ENCODE measurements around the gene CHI3L1.

DNA sequence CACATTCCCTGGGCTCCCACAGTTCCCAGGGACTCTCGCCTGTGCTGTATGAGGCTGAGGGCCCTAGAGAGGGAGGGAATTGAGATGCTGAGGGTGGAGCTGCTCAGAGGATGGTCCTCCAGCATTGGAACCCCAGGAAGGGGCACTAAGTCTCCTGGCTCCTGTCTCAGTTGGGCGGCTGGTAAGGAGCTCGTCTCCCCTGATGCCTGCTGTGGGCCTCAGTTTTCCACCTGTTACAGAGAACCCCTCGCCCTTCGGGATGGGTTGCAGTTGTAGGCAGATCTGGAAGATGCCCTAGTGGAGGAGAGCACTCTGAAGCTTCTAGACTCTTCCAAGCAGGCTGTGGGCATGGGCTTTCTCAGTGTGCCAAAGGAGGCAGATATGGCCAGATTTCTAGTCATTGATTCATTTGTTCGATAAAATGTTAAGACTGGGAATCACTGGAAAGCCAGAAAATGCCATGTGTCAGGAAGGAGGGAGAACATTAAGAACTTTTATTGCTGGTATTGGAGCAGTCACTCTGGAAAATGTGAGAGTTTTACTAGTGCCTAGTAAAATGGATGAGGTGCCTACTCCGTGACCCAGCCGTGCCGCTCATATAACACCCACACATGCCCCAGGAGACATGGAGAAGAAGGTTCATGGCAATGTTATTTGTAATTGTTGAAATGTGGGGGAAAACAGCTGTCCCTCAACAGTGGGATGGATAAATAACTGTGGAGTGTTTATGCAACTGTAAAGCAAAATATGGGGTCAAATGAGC, 10.1 kb downstream of the CHI3L1 start:
- TF ChIP-seq SUZ12 (IDR thresholded peaks at IDR 0.05) = no peak
- no peak for TF ChIP-seq NFRKB (IDR thresholded peaks at IDR 0.05)
- no peak for TF ChIP-seq FOXM1 (IDR thresholded peaks at IDR 0.05; ENCODE audit: borderline replicate concordance)
- no peak for TF ChIP-seq BHLHE40 (IDR thresholded peaks at IDR 0.05; ENCODE audit: borderline replicate concordance)
- TF ChIP-seq PKNOX1 (IDR thresholded peaks at IDR 0.05) = no peak
- no peak for TF ChIP-seq FOXK2 (IDR thresholded peaks at IDR 0.05)
